GM12878 (cell line): ENCODE measurements around the gene PDF. TPM values are rescaled to one million over a fixed set of nuclear protein-coding genes. Genes with fewer than 3 reads are reported as not detected.

ENCODE experiments used
- ATAC-seq: fragments of 200-7000 bp; cut with Tn5 transposase; 3 replicates; pipeline ENCODE4 v1.9.1; 2020; ENCODE audit warnings: mild to moderate bottlenecking, moderate library complexity
- BruUV-seq: library from RNA; stranded (reverse); fragments of 400-500 nt; replicated peaks from 2 replicates; lab custom pipeline; 2021; lab: Mats Ljungman, UMichigan
- CTCF ChIA-PET: fragments of 300-600 bp; sonication (Branson Sonifier 250); formaldehyde crosslinking; extraction: SDS; loops from one replicate; lab custom pipeline; 2021; ENCODE audit warnings: inconsistent platforms; lab: Yijun Ruan, JAX
- POLR2A ChIA-PET: fragments of 350-600 bp; formaldehyde crosslinking; extraction: SDS; loops from one replicate; lab custom pipeline; 2021; ENCODE audit warnings: inconsistent platforms; lab: Charles Lee
- RAD21 ChIA-PET: fragments of 300-600 bp; sonication (Branson Sonifier 250); formaldehyde crosslinking; loops from one replicate; lab custom pipeline; 2023; ENCODE audit warnings: antibody characterized with exemption; ENCODE audit not compliant: unreplicated experiment; lab: Charles Lee
- SMC1A ChIA-PET: fragments of 300-600 bp; sonication (Branson Sonifier 250); formaldehyde crosslinking; loops from one replicate; lab custom pipeline; 2023; ENCODE audit not compliant: unreplicated experiment, uncharacterized antibody; lab: Charles Lee
- DNase-seq: peaks from one replicate; pipeline ENCODE4 v3.0.0-alpha.2; 2011; ENCODE audit warnings: low read depth, low spot score
- FAIRE-seq: peaks from 3 replicates; lab custom pipeline; 2011; peaks lifted over from hg19 to GRCh38; lab: Jason Lieb, UNC
- H2AFZ ChIP-seq: 2 replicates; pipeline ENCODE4 v1.6.0; 2011; ENCODE audit warnings: low read depth, low read length, control low read depth; ENCODE audit not compliant: control insufficient read depth
- H3K27ac ChIP-seq: 2 replicates; pipeline ENCODE4 v1.5.1; 2011; ENCODE audit warnings: control low read depth; ENCODE audit not compliant: control insufficient read depth, insufficient read depth
- H3K27me3 ChIP-seq, 2 experiments: replicated peaks in 1 of 2; 2 replicates each; pipeline versions ENCODE4 v1.6.0 to v1.6.1; 2011; ENCODE audit warnings: low read length in 1 of 2; ENCODE audit not compliant: control insufficient read depth in 2 of 2, insufficient read depth in 2 of 2
- H3K36me3 ChIP-seq, 2 experiments: 2 replicates each; pipeline ENCODE4 v1.5.1; 2011; ENCODE audit warnings: low read length in 1 of 2; ENCODE audit not compliant: control insufficient read depth in 2 of 2, insufficient read depth in 2 of 2
- H3K4me1 ChIP-seq: 2 replicates; pipeline ENCODE4 v1.6.1; 2011; ENCODE audit warnings: mild to moderate bottlenecking, low read length, moderate library complexity, mixed read lengths; ENCODE audit not compliant: control insufficient read depth, insufficient read depth
- H3K4me2 ChIP-seq: 2 replicates; pipeline ENCODE4 v1.6.0; 2011; ENCODE audit warnings: control low read depth; ENCODE audit not compliant: control insufficient read depth, insufficient read depth
- H3K4me3 ChIP-seq: fragments of 200-600 bp; sonication (generic); 2 replicates; pipeline ENCODE4 v1.5.1; 2016
- H3K79me2 ChIP-seq: 2 replicates; pipeline ENCODE4 v1.6.0; 2011; ENCODE audit warnings: low read length; ENCODE audit not compliant: control insufficient read depth, insufficient read depth
- H3K9ac ChIP-seq: 2 replicates; pipeline ENCODE4 v1.8.0; 2011; ENCODE audit warnings: low read length, control low read depth, mixed read lengths; ENCODE audit not compliant: control insufficient read depth, insufficient read depth
- H3K9me3 ChIP-seq: replicated peaks from 3 replicates; pipeline ENCODE4 v1.5.1; 2011; ENCODE audit warnings: mild to moderate bottlenecking, low read length; ENCODE audit not compliant: control insufficient read depth, insufficient read depth
- H4K20me1 ChIP-seq: 2 replicates; pipeline ENCODE4 v1.6.0; 2011; ENCODE audit not compliant: control insufficient read depth, insufficient read depth
- ESRRA ChIP-seq: IDR thresholded peaks from 2 replicates; pipeline ENCODE4 v1.6.1; 2012; ENCODE audit warnings: mild to moderate bottlenecking, low read length, improper control_type of control experiment
- FOXM1 ChIP-seq: IDR thresholded peaks from 2 replicates; pipeline ENCODE4 v1.6.1; 2012; ENCODE audit warnings: low read depth, mild to moderate bottlenecking, inconsistent platforms, low read length, moderate library complexity
- KLF5 ChIP-seq: fragments of 450-650 bp; IDR thresholded peaks from 2 replicates; pipeline ENCODE4 v1.6.1; 2014; ENCODE audit warnings: mild to moderate bottlenecking; ENCODE audit not compliant: partially characterized antibody
- MYC ChIP-seq: IDR thresholded peaks from 2 replicates; pipeline ENCODE4 v1.6.1; 2011; ENCODE audit warnings: mild to moderate bottlenecking, low read length, moderate library complexity, inconsistent platforms; ENCODE audit not compliant: insufficient read depth, insufficient replicate concordance, insufficient read length, severe bottlenecking
- PAX8 ChIP-seq: fragments of 450-650 bp; IDR thresholded peaks from 2 replicates; pipeline ENCODE4 v1.6.1; 2017; ENCODE audit warnings: mild to moderate bottlenecking, moderate library complexity
- PBX3 ChIP-seq: IDR thresholded peaks from 2 replicates; pipeline ENCODE4 v1.6.1; 2011; ENCODE audit warnings: mild to moderate bottlenecking, low read depth, low read length, moderate library complexity; ENCODE audit not compliant: insufficient replicate concordance
- POLR2A ChIP-seq: IDR thresholded peaks from 2 replicates; pipeline ENCODE4 v1.6.1; 2011; ENCODE audit warnings: low read depth, mild to moderate bottlenecking, low read length
- POLR2AphosphoS2 ChIP-seq: IDR thresholded peaks from 2 replicates; pipeline ENCODE4 v1.6.1; 2011; ENCODE audit warnings: low read depth, mild to moderate bottlenecking, low read length, improper control_type of control experiment, moderate library complexity
- RB1 ChIP-seq: fragments of 450-650 bp; formaldehyde crosslinking; IDR thresholded peaks from 2 replicates; pipeline ENCODE4 v1.6.1; 2017; ENCODE audit warnings: mild to moderate bottlenecking, borderline replicate concordance
- RBBP5 ChIP-seq: fragments of 200-600 bp; sonication (generic); conservative IDR thresholded peaks from 2 replicates; pipeline ENCODE4 v1.6.1; 2016
- SIX5 ChIP-seq: IDR thresholded peaks from 2 replicates; pipeline ENCODE4 v1.6.1; 2011; ENCODE audit warnings: mild to moderate bottlenecking, low read depth, low read length, moderate library complexity; ENCODE audit not compliant: severe bottlenecking
- ZNF274 ChIP-seq: IDR thresholded peaks from one replicate; pipeline ENCODE4 v1.8.0; 2011; ENCODE audit not compliant: insufficient read length, insufficient read depth
- ZNF592 ChIP-seq: fragments of 450-650 bp; IDR thresholded peaks from 2 replicates; pipeline ENCODE4 v1.6.1; 2017; ENCODE audit warnings: mild to moderate bottlenecking, moderate library complexity
- WGBS: methylation state at CpG from one replicate; pipeline ENCODE4 v1.1.6; 2016; ENCODE audit warnings: low lambda C conversion rate; ENCODE audit not compliant: insufficient replicate concordance, insufficient coverage; ENCODE audit errors: missing lambda C conversion rate; 5-methylcytosine and 5-hydroxymethylcytosine counted together
- in situ Hi-C: fragments of 300-500 bp; cut with MboI; formaldehyde crosslinking; loops from 9 replicates; pipeline ENCODE4 v1.14.3; 2018; ENCODE audit warnings: mixed read lengths
- intact Hi-C: fragments of 100-400 bp; cut with micrococcal nuclease; formaldehyde crosslinking; loops from one replicate; pipeline ENCODE4 v1.14.2; 2022; ENCODE audit not compliant: unreplicated experiment
- polyA plus RNA-seq, 11 experiments: library from polyadenylated mRNA; depleted of rRNA in 4 of 11; unstranded in 6 of 11; stranded (reverse) in 5 of 11; fragments of >200 nt; fragmentation: Nextera tagmentation in 4 of 11; fragmentation: Illumina TruSeq in 1 of 11; extraction: Ambion mirVana in 4 of 11; extraction: Trizol in 1 of 11; gene quantifications; 1 replicate in 1 of 11; 2 replicates in 10 of 11; pipeline versions ENCODE4 v1.2.1 to v1.2.3, GENCODE V29; 2011 to 2016; ENCODE audit warnings: inconsistent platforms in 2 of 11, missing spikeins in 2 of 11, low read depth in 1 of 11
- total RNA-seq, 4 experiments: library from RNA; depleted of rRNA in 3 of 4; stranded (reverse); fragments of >200 nt in 3 of 4; fragmentation: Illumina TruSeq in 1 of 4; extraction: Trizol in 1 of 4; gene quantifications; 2 replicates each; pipeline versions ENCODE4 v1.2.1 to v1.2.3, GENCODE V29; 2013 to 2021
- TF ChIP-seq, protein P1 (sequence below): fragments of 150-350 bp; IDR thresholded peaks from 2 replicates; pipeline ENCODE4 v1.6.1; 2014; ENCODE audit warnings: mild to moderate bottlenecking, low read depth, low read length
- TF ChIP-seq, protein P2 (sequence below): fragments of 450-650 bp; IDR thresholded peaks from 2 replicates; pipeline ENCODE4 v1.6.1; 2014; ENCODE audit warnings: mild to moderate bottlenecking

PDF gene
- total and polyA plus RNA-seq, 10 of the 15 experiments (the other 5 are each of a cell fraction or from before 2014, with no cell fraction given) = 0.13 to 44.1 (median 16.7) TPM

- peaks cover 40 to 47% of the 10 kb centered on the region in 2 experiments for H3K36me3 ChIP-seq
- TF ChIP-seq, protein P1, sequence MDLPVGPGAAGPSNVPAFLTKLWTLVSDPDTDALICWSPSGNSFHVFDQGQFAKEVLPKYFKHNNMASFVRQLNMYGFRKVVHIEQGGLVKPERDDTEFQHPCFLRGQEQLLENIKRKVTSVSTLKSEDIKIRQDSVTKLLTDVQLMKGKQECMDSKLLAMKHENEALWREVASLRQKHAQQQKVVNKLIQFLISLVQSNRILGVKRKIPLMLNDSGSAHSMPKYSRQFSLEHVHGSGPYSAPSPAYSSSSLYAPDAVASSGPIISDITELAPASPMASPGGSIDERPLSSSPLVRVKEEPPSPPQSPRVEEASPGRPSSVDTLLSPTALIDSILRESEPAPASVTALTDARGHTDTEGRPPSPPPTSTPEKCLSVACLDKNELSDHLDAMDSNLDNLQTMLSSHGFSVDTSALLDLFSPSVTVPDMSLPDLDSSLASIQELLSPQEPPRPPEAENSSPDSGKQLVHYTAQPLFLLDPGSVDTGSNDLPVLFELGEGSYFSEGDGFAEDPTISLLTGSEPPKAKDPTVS = no peak
- TF ChIP-seq RB1 (no peak), RBBP5 (no peak), PAX8 (no peak), ZNF592 (no peak), ESRRA (no peak), KLF5 (no peak), POLR2AphosphoS2 (no peak), SIX5 (no peak), ZNF274 (no peak), PBX3 (no peak), MYC (no peak), POLR2A (no peak), FOXM1 (no peak)
- TF ChIP-seq, protein P2, sequence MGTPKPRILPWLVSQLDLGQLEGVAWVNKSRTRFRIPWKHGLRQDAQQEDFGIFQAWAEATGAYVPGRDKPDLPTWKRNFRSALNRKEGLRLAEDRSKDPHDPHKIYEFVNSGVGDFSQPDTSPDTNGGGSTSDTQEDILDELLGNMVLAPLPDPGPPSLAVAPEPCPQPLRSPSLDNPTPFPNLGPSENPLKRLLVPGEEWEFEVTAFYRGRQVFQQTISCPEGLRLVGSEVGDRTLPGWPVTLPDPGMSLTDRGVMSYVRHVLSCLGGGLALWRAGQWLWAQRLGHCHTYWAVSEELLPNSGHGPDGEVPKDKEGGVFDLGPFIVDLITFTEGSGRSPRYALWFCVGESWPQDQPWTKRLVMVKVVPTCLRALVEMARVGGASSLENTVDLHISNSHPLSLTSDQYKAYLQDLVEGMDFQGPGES = no peak
These were observed 5.7 kb downstream of the PDF start for GRCh38 chr16:69324585-69325253.

More at GRCh38 chr16:69324585-69325253, 5.7 kb downstream of the PDF start:
- DNase-seq = no peak
- in situ Hi-C loops (no loop called here), intact Hi-C loops (no loop called here)
- peaks cover 50% of the 10 kb centered on the region for H3K79me2 ChIP-seq
- no peak overlapping the region for H3K4me2 ChIP-seq
- no peaks in the 10 kb centered on the region for H3K9me3 ChIP-seq
- ChIA-PET SMC1A (interaction anchor here (1.0 to 2.5 kb wide), 2 partner anchors 12 to 100 kb away, joined by 3 to 6 read pairs; no protein-coding TSS in a partner anchor), POLR2A (no interaction called here), CTCF (no interaction called here), RAD21 (no interaction called here)
- H3K9ac ChIP-seq = no peak overlapping the region
- H4K20me1 ChIP-seq = peaks cover 8% of the 10 kb centered on the region; the same call in 1 of the 2 replicates
- no peak overlapping the region for H3K4me3 ChIP-seq
- WGBS = 82% methylated on average over 10 of the region's 10 CpGs
- H3K27ac ChIP-seq = no peak overlapping the region
- no peak for FAIRE-seq
- ATAC-seq = no peak
- no peak overlapping the region for H2AFZ ChIP-seq
- BruUV-seq = TSS peak; percentile 54
- no peaks in the 10 kb centered on the region for H3K27me3 ChIP-seq
- peaks cover 10% of the 10 kb centered on the region for H3K4me1 ChIP-seq
